ENCODE data around the gene SEMA6A. TPM values are rescaled to one million over a fixed set of nuclear protein-coding genes. Genes with fewer than 3 reads are reported as not detected.

Gene SEMA6A
- total and polyA plus RNA-seq, 2 experiments from 2014 or later, result 233 to 400 TPM

- Mint-ChIP-seq H3K4me3 (no peak overlapping the region), H3K4me1 (peaks cover 6% of the 10 kb centered on the region), H3K9me3 (no peaks in the 10 kb centered on the region), H3K27me3 (ENCODE audit: insufficient read depth, low read depth, poor library complexity) (peaks cover 5% of the 10 kb centered on the region), H3K27ac (no peak overlapping the region), H3K36me3 (ENCODE audit: low read depth) (peaks cover 96% of the 10 kb centered on the region)
- H3K4me3 ChIP-seq, result no peak overlapping the region
- TF ChIP-seq ZNF114 (CRISPR knock-in tag; IDR thresholded peaks at IDR 0.05), result no peak
- no peak for TF ChIP-seq ZNF462 (CRISPR knock-in tag; IDR thresholded peaks at IDR 0.05)
- TF ChIP-seq EZH2 (IDR thresholded peaks at IDR 0.05; ENCODE audit: low read depth, unreplicated experiment), result no peak
- TF ChIP-seq, protein P1, sequence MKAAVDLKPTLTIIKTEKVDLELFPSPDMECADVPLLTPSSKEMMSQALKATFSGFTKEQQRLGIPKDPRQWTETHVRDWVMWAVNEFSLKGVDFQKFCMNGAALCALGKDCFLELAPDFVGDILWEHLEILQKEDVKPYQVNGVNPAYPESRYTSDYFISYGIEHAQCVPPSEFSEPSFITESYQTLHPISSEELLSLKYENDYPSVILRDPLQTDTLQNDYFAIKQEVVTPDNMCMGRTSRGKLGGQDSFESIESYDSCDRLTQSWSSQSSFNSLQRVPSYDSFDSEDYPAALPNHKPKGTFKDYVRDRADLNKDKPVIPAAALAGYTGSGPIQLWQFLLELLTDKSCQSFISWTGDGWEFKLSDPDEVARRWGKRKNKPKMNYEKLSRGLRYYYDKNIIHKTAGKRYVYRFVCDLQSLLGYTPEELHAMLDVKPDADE (IDR thresholded peaks at IDR 0.05), result no peak
- no peak for TF ChIP-seq POLR2AphosphoS5 (IDR thresholded peaks at IDR 0.05; ENCODE audit: low read depth)
- no peak for TF ChIP-seq JUNB (IDR thresholded peaks at IDR 0.05; ENCODE audit: unreplicated experiment)
- no peak for TF ChIP-seq ZNF331 (CRISPR knock-in tag; IDR thresholded peaks at IDR 0.05; ENCODE audit: low read depth)
- TF ChIP-seq CREB1 (CRISPR knock-in tag; IDR thresholded peaks at IDR 0.05; ENCODE audit: low read depth), result no peak
- TF ChIP-seq STAT1 (IDR thresholded peaks at IDR 0.05; ENCODE audit: unreplicated experiment), result no peak
- no peak for TF ChIP-seq REST (IDR thresholded peaks at IDR 0.05; ENCODE audit: unreplicated experiment)
- no peak for TF ChIP-seq CTCF (conservative IDR thresholded peaks at IDR 0.05; ENCODE audit: low read depth in 2 of 2)
- TF ChIP-seq EZH2phosphoT487 (IDR thresholded peaks at IDR 0.05; ENCODE audit: unreplicated experiment), result no peak
- no peak for TF ChIP-seq NANOG (IDR thresholded peaks at IDR 0.05; ENCODE audit: borderline replicate concordance)
- peaks cover 10% of the 10 kb centered on the region for H3K79me2 ChIP-seq (replicated peaks; ENCODE audit: insufficient read depth)
- H3K27ac ChIP-seq (ENCODE audit: low read depth), result no peak overlapping the region
- H2AFZ ChIP-seq, result no peak overlapping the region
- no peaks in the 10 kb centered on the region for H3K9me2 ChIP-seq (ENCODE audit: insufficient read depth)
- H3K4me2 ChIP-seq, result no peak overlapping the region
- H3K36me3 ChIP-seq (ENCODE audit: insufficient read depth), result peaks cover 71% of the 10 kb centered on the region
- peaks cover 27% of the 10 kb centered on the region; the same call in 1 of the 2 replicates for H4K20me1 ChIP-seq (replicated peaks; ENCODE audit: insufficient read depth)
- peaks cover 5% of the 10 kb centered on the region for H3K4me1 ChIP-seq (ENCODE audit: insufficient read depth)
- DNase-seq (ENCODE audit: low spot score), result no peak
- peaks cover 4% of the 10 kb centered on the region for H3F3A ChIP-seq (replicated peaks; ENCODE audit: low read depth)
- ATAC-seq, result no peak
- no peaks in the 10 kb centered on the region for H3K27me3 ChIP-seq (ENCODE audit: insufficient read depth)
Measured at GRCh38 chr5:116468583-116468982, 106.0 kb downstream of the SEMA6A start.

All from GM23338 (cell line).